HCT116 (cell line): ENCODE data around the gene TBC1D2B. TPM values are rescaled to one million over a fixed set of nuclear protein-coding genes. Genes with fewer than 3 reads are reported as not detected.

Experiments used
- ATAC-seq: fragments of 200-7000 bp; cut with Tn5 transposase; 2 replicates; pipeline ENCODE4 v1.9.1; 2020; ENCODE audit warnings: mild to moderate bottlenecking, moderate library complexity
- BruUV-seq: library from RNA; stranded (reverse); fragments of 400-500 nt; replicated peaks from 2 replicates; lab custom pipeline; 2021; lab: Mats Ljungman, UMichigan
- CTCF ChIA-PET: fragments of 300-600 bp; sonication (Branson Sonifier 250); formaldehyde crosslinking; loops from one replicate; lab custom pipeline; 2021; ENCODE audit warnings: antibody characterized with exemption; lab: Charles Lee
- POLR2A ChIA-PET: fragments of 300-600, 350-600 bp; sonication (Branson Sonifier 250); formaldehyde crosslinking; loops from one replicate; lab custom pipeline; 2021; ENCODE audit warnings: antibody characterized with exemption; lab: Charles Lee
- RAD21 ChIA-PET, 2 experiments: fragments of 300-600 bp; sonication (Branson Sonifier 250); formaldehyde crosslinking; loops; one replicate each; lab custom pipeline; 2023; ENCODE audit warnings: low total read pairs in 2 of 2; ENCODE audit not compliant: uncharacterized antibody in 2 of 2, unreplicated experiment in 2 of 2, low non-redundant PET in 1 of 2; lab: Charles Lee
- DNase-seq: peaks from one replicate; pipeline ENCODE4 v3.0.0-alpha.2; 2010; ENCODE audit warnings: low read depth, low spot score
- H2AFZ ChIP-seq: fragments of 200-600 bp; shearing (Covaris generic), sonication (generic); 2 replicates; pipeline ENCODE4 v1.6.1; 2017; ENCODE audit warnings: low read depth, mixed run types, mixed read lengths, antibody characterized with exemption, low read length; ENCODE audit not compliant: poor library complexity, severe bottlenecking
- H3K27ac ChIP-seq: 2 replicates; pipeline ENCODE4 v1.5.1; 2012; ENCODE audit warnings: low read depth, low read length
- H3K27me3 ChIP-seq: fragments of 200-600 bp; sonication (generic); 2 replicates; pipeline ENCODE4 v1.6.1; 2016; ENCODE audit warnings: mixed run types, low read length, mixed read lengths; ENCODE audit not compliant: insufficient read depth
- H3K36me3 ChIP-seq, 2 experiments: fragments of 200-500 bp in 1 of 2; fragments of 200-600 bp in 1 of 2; sonication (Bioruptor generic) in 1 of 2; sonication (generic) in 1 of 2; 2 replicates each; pipeline versions ENCODE4 v1.5.1 to v1.6.1; 2014 to 2016; ENCODE audit warnings: low read length in 2 of 2, inconsistent platforms in 1 of 2, mixed read lengths in 1 of 2, mixed run types in 1 of 2; ENCODE audit not compliant: insufficient read depth in 2 of 2, control insufficient read depth in 1 of 2
- H3K4me1 ChIP-seq, 2 experiments: fragments of 200-600 bp in 1 of 2; sonication (generic) in 1 of 2; 2 replicates each; pipeline versions ENCODE4 v1.5.1 to v1.6.1; 2012 to 2017; ENCODE audit warnings: low read length in 2 of 2, inconsistent platforms in 1 of 2, mild to moderate bottlenecking in 1 of 2, mixed read lengths in 1 of 2, mixed run types in 1 of 2, moderate library complexity in 1 of 2; ENCODE audit not compliant: insufficient read depth in 2 of 2, control insufficient read depth in 1 of 2
- H3K4me2 ChIP-seq: fragments of 200-600 bp; sonication (generic); 2 replicates; pipeline ENCODE4 v1.6.1; 2017; ENCODE audit warnings: mixed run types, low read length, mixed read lengths
- H3K4me3 ChIP-seq, 2 experiments: fragments of 200-600 bp in 1 of 2; sonication (generic) in 1 of 2; replicated peaks in 1 of 2; 2 replicates each; pipeline ENCODE4 v1.5.1; 2011 to 2016; ENCODE audit warnings: low read length in 2 of 2, control low read depth in 1 of 2, low read depth in 1 of 2, mild to moderate bottlenecking in 1 of 2, mixed read lengths in 1 of 2, mixed run types in 1 of 2
- H3K79me2 ChIP-seq: fragments of 200-600 bp; sonication (generic); 2 replicates; pipeline ENCODE4 v1.6.1; 2017; ENCODE audit warnings: mild to moderate bottlenecking, mixed run types, low read length, moderate library complexity, mixed read lengths; ENCODE audit not compliant: insufficient read depth
- H3K9ac ChIP-seq: fragments of 200-600 bp; sonication (generic); 2 replicates; pipeline ENCODE4 v1.6.1; 2016; ENCODE audit warnings: low read length, mixed read lengths
- H3K9me2 ChIP-seq: fragments of 200-600 bp; sonication (generic), shearing (Covaris generic); 2 replicates; pipeline ENCODE4 v1.6.1; 2017; ENCODE audit warnings: mixed run types, mild to moderate bottlenecking, moderate library complexity; ENCODE audit not compliant: insufficient read depth
- H3K9me3 ChIP-seq, 2 experiments: fragments of 200-500 bp in 1 of 2; fragments of 200-600 bp in 1 of 2; sonication (Bioruptor generic) in 1 of 2; sonication (generic) in 1 of 2; 2 replicates each; pipeline ENCODE4 v1.6.1; 2014 to 2017; ENCODE audit warnings: low read length in 2 of 2, mixed read lengths in 2 of 2, inconsistent platforms in 1 of 2, low read depth in 1 of 2, mild to moderate bottlenecking in 1 of 2, mixed run types in 1 of 2, moderate library complexity in 1 of 2; ENCODE audit not compliant: control insufficient read depth in 1 of 2, insufficient read depth in 1 of 2
- H4K20me1 ChIP-seq: fragments of 200-600 bp; sonication (generic), shearing (Covaris generic); 2 replicates; pipeline ENCODE4 v1.6.1; 2017; ENCODE audit warnings: mixed run types, mild to moderate bottlenecking, moderate library complexity; ENCODE audit not compliant: insufficient read depth
- CBX3 ChIP-seq: IDR thresholded peaks from 2 replicates; pipeline ENCODE4 v1.6.1; 2012; ENCODE audit warnings: low read depth
- EGR1 ChIP-seq: IDR thresholded peaks from 2 replicates; pipeline ENCODE4 v1.6.1; 2012; ENCODE audit warnings: low read depth
- EZH2phosphoT487 ChIP-seq: fragments of 200-600 bp; IDR thresholded peaks from 2 replicates; pipeline ENCODE4 v1.6.1; 2018; ENCODE audit warnings: antibody characterized with exemption, borderline replicate concordance
- FOSL1 ChIP-seq: IDR thresholded peaks from 2 replicates; pipeline ENCODE4 v1.6.1; 2012; ENCODE audit warnings: low read depth
- POLR2A ChIP-seq: IDR thresholded peaks from 2 replicates; pipeline ENCODE4 v1.7.0; 2011; ENCODE audit warnings: borderline replicate concordance; ENCODE audit not compliant: insufficient read depth, insufficient read length; ENCODE audit errors: extremely low read depth
- POLR2AphosphoS5 ChIP-seq: IDR thresholded peaks from 2 replicates; pipeline ENCODE4 v1.6.1; 2011; ENCODE audit warnings: mild to moderate bottlenecking, low read depth, low read length, moderate library complexity
- RAD21 ChIP-seq: IDR thresholded peaks from 2 replicates; pipeline ENCODE4 v1.6.1; 2012; ENCODE audit warnings: low read depth, mild to moderate bottlenecking
- SP1 ChIP-seq: IDR thresholded peaks from 2 replicates; pipeline ENCODE4 v1.6.1; 2012; ENCODE audit warnings: low read depth
- SRF ChIP-seq: IDR thresholded peaks from 2 replicates; pipeline ENCODE4 v1.6.1; 2012; ENCODE audit warnings: low read depth
- TCF7L2 ChIP-seq: IDR thresholded peaks from 2 replicates; pipeline ENCODE4 v1.7.0; 2011; ENCODE audit warnings: borderline replicate concordance, inconsistent platforms; ENCODE audit not compliant: insufficient read depth, insufficient read length; ENCODE audit errors: extremely low read depth
- ZBTB33 ChIP-seq: IDR thresholded peaks from 2 replicates; pipeline ENCODE4 v1.6.1; 2011; ENCODE audit warnings: mild to moderate bottlenecking, low read length, moderate library complexity; ENCODE audit not compliant: insufficient replicate concordance; ENCODE audit errors: extremely low read depth
- intact Hi-C: fragments of 100-400 bp; cut with micrococcal nuclease; formaldehyde crosslinking; loops from 2 replicates; pipeline ENCODE4 v1.10.0; 2022
- total RNA-seq: library from RNA; stranded (reverse); gene quantifications from one replicate; pipeline ENCODE4 v1.2.1, GENCODE V29; 2021; ENCODE audit not compliant: unreplicated experiment

The TBC1D2B gene
- total RNA-seq, 1 experiment from 2014 or later: 16.6 TPM

- Histone ChIP-seq H2AFZ (no peak overlapping the region), H3K4me3 (no peak overlapping the region), H3K27ac (no peak overlapping the region), H3K9me3 (no peaks in the 10 kb centered on the region), H3K4me1 (0 out of 4 replicates have a peak, but pooled peaks cover 0 to 6% of the 10 kb centered on the region in 2 experiments), H3K9ac (no peak overlapping the region), H4K20me1 (no peaks in the 10 kb centered on the region), H3K27me3 (no peaks in the 10 kb centered on the region), H3K36me3 (no peaks in the 10 kb centered on the region), H3K79me2 (no peaks in the 10 kb centered on the region), H3K9me2 (no peaks in the 10 kb centered on the region), H3K4me2 (no peak overlapping the region)
- no peak for DNase-seq
- no peak for ATAC-seq
- intact Hi-C loops: no loop called here
- ChIA-PET POLR2A (no interaction called here), RAD21 (no interaction called here), CTCF (no interaction called here)
- TF ChIP-seq EGR1 (no peak), POLR2AphosphoS5 (no peak), SRF (no peak), CBX3 (no peak), EZH2phosphoT487 (no peak), RAD21 (no peak), TCF7L2 (no peak), SP1 (no peak), FOSL1 (no peak), POLR2A (no peak), ZBTB33 (no peak)
- no TSS peak for BruUV-seq
Measured at GRCh38 chr15:78104566-78105475, 27.3 kb upstream of the TBC1D2B start.
